RWPE1 (cell line): Measurements from ENCODE around the gene SYVN1.

Source experiments
- CTCF ChIA-PET: fragments of 350-600 bp; sonication (Branson Sonifier 250); formaldehyde crosslinking; extraction: SDS; loops from one replicate; lab custom pipeline; 2021; lab: Yijun Ruan, JAX
- POLR2A ChIA-PET: fragments of 400-600 bp; formaldehyde crosslinking; extraction: SDS; loops from one replicate; lab custom pipeline; 2020; ENCODE audit warnings: antibody characterized with exemption; ENCODE audit not compliant: low non-redundant PET; lab: Yijun Ruan, JAX
- DNase-seq: peaks from one replicate; pipeline ENCODE4 v3.0.0; 2012; ENCODE audit warnings: low spot score
- H3K27ac ChIP-seq: fragments of 450-650 bp; 2 replicates; pipeline ENCODE4 v1.5.1; 2017
- CTCF ChIP-seq: fragments of 450-650 bp; conservative IDR thresholded peaks from 2 replicates; pipeline ENCODE4 v1.5.1; 2017; ENCODE audit warnings: low read depth, mild to moderate bottlenecking

Gene SYVN1

GRCh38 chr11:65113361-65113756 is 21.0 kb downstream of the SYVN1 start:
- POLR2A ChIA-PET, result no interaction called here
- CTCF ChIA-PET, result interaction anchor here (0.6 to 1.4 kb wide), 3 partner anchors 16 to 339 kb away, joined by 3 to 4 read pairs (median 4); partner anchors contain the start of gene CAPN1
- peak overlapping the region; percentile 86 for H3K27ac ChIP-seq
- TF ChIP-seq CTCF, result no peak
- DNase-seq, result no peak

GRCh38 chr11:65112546-65113360 is 21.6 kb downstream of the SYVN1 start:
- peak overlapping the region; percentile 86 for H3K27ac ChIP-seq
- CTCF ChIA-PET, result interaction anchor here (0.6 to 1.7 kb wide), 8 partner anchors 10 to 1561 kb away, joined by 3 to 6 read pairs (median 4); partner anchors contain the start of gene CAPN1
- POLR2A ChIA-PET, result interaction anchor here (0.9 to 1.0 kb wide), 2 partner anchors 9 to 14 kb away, joined by 3 to 6 read pairs; partner anchors contain the start of genes FAU and MRPL49
- peak; percentile 89 for TF ChIP-seq CTCF
- DNase-seq, result no peak

GRCh38 chr11:65111744-65112545 is 22.4 kb downstream of the SYVN1 start, which contains the start of gene TM7SF2:
Gene TM7SF2 (plus strand): TSS chr11:65111872. CDS start chr11:65112016, 144 bp downstream.
- H3K27ac ChIP-seq, result peak within 1 kb of the TSS; percentile 86
- ChIA-PET POLR2A (interaction anchor here (0.8 to 1.0 kb wide), 3 partner anchors 10 to 74 kb away, joined by 3 to 6 read pairs (median 3); partner anchors contain the start of genes FAU and MRPL49), CTCF (interaction anchor here (0.6 to 1.7 kb wide), 8 partner anchors 9 to 1561 kb away, joined by 3 to 6 read pairs (median 4); partner anchors contain the start of genes CAPN1, FAU and MRPL49)
- DNase-seq, result peak; percentile 97
- no peak for TF ChIP-seq CTCF

GRCh38 chr11:65111159-65111743 is 23.1 kb downstream of the SYVN1 start:
- peak overlapping the region; percentile 86 for H3K27ac ChIP-seq
- ChIA-PET CTCF (interaction anchor here (0.6 to 1.7 kb wide), 11 partner anchors 8 to 204 kb away, joined by 3 to 13 read pairs (median 4); partner anchors contain the start of genes CDC42EP2, FAU and MRPL49), POLR2A (interaction anchor here (0.8 to 1.0 kb wide), 3 partner anchors 10 to 73 kb away, joined by 3 to 6 read pairs (median 3); partner anchors contain the start of genes FAU and MRPL49)
- no peak for DNase-seq
- TF ChIP-seq CTCF, result no peak

GRCh38 chr11:65110354-65110861 is 23.9 kb downstream of the SYVN1 start:
- ChIA-PET CTCF (interaction anchor here (0.5 to 1.3 kb wide), 18 partner anchors 8 to 751 kb away, joined by 3 to 13 read pairs (median 4); partner anchors contain the start of genes CDC42EP2, FAU and MRPL49), POLR2A (no interaction called here)
- H3K27ac ChIP-seq, result peak overlapping the region; percentile 86
- peak; percentile 96 for TF ChIP-seq CTCF
- peak; percentile 74 for DNase-seq
